GM12864 (cell line): ENCODE data around the gene RERE.

Source experiments
- DNase-seq: peaks from one replicate; pipeline ENCODE4 v3.0.0-alpha.2; 2011; ENCODE audit warnings: low read depth
- H3K4me3 ChIP-seq: 2 replicates; pipeline ENCODE4 v1.5.1; 2011; ENCODE audit warnings: mild to moderate bottlenecking, low read depth, low read length, control low read depth
- CTCF ChIP-seq: IDR thresholded peaks from 2 replicates; pipeline ENCODE4 v1.5.1; 2011; ENCODE audit warnings: low read depth, mild to moderate bottlenecking, moderate library complexity, low read length, control low read depth, inconsistent platforms; ENCODE audit errors: missing control alignments

Gene RERE

GRCh38 chr1:8333246-8333987, 484.0 kb downstream of the RERE start:
- no peak for DNase-seq
- TF ChIP-seq CTCF, result no peak
- H3K4me3 ChIP-seq, result no peak overlapping the region

GRCh38 chr1:8332806-8333205, 484.6 kb downstream of the RERE start:
- no peak for TF ChIP-seq CTCF
- no peak overlapping the region for H3K4me3 ChIP-seq
- DNase-seq, result no peak

GRCh38 chr1:8330271-8331125, 486.9 kb downstream of the RERE start:
- no peak for TF ChIP-seq CTCF
- no peak overlapping the region for H3K4me3 ChIP-seq
- DNase-seq, result no peak

GRCh38 chr1:8329858-8330257, 487.6 kb downstream of the RERE start:
- no peak for DNase-seq
- no peak overlapping the region for H3K4me3 ChIP-seq
- TF ChIP-seq CTCF, result no peak

- no peak for DNase-seq
These were observed 488.0 kb downstream of the RERE start for GRCh38 chr1:8329439-8329838.

GRCh38 chr1:8328271-8328670, 489.2 kb downstream of the RERE start:
- no peak for TF ChIP-seq CTCF
- H3K4me3 ChIP-seq, result no peak overlapping the region
- no peak for DNase-seq

More at GRCh38 chr1:8329439-8329838, 488.0 kb downstream of the RERE start:
- TF ChIP-seq CTCF, result no peak
- H3K4me3 ChIP-seq, result no peak overlapping the region
